Stimulated activated CD8-positive, alpha-beta memory T cell treated with anti-CD3 and anti-CD28 coated beads, Interleukin-4, amount 100 ng/mL, for 4 hours (primary cell): Measurements from ENCODE around the gene GEMIN7.

ENCODE experiments used
- DNase-seq, 2 donors: peaks; one replicate each; pipeline ENCODE4 v3.0.0-alpha.2; 2020; ENCODE audit warnings: low read depth in 2 of 2, low spot score in 1 of 2

Gene GEMIN7

DNA sequence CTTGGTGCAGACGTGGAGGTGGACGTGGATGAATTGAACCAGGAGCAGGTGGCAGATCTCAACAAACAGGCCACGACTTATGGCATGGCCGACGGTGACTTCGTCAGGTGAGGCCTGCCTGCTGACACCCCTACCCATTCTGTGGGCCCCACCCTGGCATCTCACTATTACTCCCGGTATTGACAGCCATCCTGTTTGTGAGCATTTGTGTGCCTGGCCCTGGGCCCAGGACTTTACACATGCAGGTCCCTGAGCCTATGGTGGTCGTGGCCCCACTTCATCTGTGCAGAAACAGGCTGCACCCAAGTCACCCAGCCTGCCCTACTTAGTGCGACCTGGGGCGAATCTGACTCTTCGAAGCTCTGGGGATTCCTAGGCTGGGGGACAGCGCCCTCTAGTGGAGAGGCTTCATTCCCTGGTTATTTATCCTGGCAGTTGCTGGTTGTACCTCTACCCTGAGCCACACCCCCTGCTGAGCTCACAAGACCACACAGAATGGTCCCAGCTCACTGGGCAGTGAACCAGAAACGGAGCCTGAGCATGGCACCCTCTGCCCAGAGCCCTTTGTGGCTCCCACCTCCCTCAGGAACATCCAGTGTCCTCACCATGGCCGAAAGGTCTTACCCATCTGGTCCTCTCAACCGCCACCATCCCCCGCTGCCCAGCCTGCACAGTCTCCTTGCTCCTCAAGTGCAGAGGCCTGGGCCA, 19.6 kb upstream of the GEMIN7 start:
- DNase-seq: peak; percentile 64 to 77

DNA sequence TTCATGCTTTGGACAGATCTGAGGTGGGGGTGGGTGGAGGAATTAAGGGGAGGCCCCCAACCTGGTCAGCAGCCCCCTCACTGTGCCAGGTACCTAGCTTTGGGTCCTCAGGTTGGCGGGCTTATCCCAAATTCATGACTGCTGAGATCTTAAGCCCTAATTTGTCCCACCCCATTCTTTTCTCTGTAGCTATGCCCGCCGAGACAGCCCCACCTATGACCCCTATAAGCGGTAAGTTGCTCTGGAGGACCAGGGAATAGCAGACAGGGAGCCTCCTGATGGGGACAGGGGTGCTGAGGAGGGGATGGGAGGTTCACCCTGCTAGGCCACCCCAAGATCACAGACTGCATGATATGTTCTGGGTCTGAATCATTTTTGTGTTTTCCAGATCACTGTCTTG, 17.1 kb upstream of the GEMIN7 start:
- DNase-seq: no peak

DNA sequence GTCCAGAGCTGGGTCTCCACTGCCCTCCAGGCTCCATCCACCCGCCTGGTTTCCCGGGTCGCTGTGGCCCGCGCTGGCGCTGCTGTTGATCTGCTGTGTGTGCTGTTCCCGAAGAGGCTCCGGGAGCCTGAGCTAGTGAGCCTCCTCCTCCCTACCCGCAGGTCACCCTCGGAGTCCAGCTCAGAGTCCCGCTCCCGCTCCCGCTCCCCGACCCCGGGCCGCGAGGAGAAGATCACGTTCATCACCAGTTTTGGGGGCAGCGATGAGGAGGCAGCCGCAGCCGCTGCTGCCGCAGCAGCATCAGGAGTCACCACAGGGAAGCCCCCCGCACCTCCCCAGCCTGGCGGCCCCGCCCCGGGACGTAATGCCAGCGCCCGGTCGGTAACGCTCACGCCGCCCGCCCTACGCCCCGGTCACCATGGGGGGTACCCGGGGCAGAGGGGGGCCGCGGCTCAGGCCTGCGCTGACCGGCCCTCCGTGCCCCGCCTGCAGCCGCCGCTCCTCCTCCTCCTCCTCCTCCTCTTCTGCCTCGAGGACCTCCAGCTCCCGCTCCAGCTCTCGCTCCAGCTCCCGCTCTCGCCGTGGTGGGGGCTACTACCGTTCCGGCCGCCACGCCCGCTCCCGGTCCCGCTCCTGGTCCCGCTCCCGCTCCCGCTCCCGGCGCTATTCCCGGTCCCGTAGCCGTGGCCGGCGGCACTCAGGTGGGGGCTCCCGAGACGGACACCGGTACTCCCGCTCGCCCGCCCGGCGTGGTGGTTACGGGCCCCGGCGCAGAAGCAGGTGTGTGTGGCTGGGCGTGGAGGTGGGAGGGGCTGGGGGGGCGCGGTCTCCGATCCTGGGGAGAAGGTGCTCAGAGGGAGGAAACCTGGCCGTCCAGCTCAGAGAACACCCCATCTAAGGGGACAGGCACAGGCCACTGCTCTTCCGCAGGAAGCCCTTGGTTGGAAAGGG, 14.9 kb upstream of the GEMIN7 start:
- DNase-seq: no peak

DNA sequence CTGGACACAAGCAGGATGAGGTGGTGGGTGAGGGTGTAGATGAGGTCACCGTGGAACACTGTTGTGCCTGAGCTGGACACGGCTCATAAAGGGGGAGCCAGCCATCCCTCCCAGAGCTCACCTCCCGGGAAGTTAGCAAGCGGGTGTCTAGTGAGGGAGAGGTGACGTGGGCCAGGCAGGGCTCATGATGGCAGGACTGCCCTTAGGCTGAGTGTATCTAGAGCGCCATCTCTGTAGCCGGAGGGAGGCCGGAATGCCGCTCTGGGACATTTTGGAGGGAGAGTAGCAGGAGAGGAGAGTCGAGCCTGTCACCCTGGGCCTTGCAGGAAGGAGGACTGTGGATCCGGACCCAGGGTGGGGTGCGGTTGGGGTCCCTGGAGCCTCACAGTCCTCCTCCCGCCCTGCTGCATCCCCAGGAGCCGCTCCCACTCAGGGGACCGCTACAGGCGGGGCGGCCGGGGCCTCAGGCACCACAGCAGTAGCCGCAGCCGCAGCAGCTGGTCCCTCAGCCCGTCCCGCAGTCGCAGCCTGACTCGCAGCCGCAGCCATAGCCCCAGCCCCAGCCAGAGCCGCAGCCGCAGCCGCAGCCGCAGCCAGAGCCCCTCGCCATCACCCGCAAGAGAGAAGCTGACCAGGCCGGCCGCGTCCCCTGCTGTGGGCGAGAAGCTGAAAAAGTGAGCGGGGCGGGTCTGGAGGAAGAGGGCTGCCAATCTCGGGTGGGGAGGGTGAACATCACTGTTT, 12.0 kb upstream of the GEMIN7 start:
- DNase-seq: no peak

DNA sequence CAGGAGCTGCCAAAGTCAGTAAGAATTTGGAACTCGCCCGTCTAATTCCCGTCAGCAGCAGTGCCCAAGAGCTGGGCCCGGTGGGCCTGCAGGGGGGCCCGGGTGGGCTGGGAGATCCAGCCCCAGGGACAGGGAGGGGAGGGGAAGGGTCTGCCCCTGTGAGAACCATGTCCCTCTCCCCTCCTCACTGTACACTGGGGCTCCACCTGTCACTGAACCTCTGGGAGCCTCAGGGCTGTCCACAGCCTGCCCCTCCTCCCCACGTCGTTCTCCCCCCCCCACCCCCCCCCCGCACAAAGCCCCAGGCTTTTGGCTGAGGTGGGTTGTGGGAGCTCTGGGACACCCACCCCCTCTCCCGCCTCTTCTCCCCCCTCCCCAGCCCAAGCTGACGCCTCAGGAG, 11.0 kb upstream of the GEMIN7 start:
- DNase-seq: no peak

DNA sequence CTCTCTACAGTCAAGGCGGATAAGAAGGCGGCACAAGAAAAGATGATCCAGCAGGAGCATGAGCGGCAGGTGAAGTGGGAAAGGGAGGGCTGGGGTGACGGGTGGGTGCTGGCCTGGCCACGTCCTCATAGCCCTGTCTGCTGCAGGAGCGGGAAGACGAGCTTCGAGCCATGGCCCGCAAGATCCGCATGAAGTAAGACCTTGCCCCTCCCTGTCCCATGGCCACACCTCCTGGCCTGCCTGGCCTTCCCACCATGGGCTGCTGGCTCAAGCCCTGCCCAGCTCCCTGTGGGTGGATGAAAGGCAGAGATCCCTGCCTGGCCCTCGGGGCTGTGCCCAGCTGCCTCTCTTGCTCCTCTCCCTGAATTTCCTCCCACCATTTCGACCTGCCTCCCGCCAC, 10.0 kb upstream of the GEMIN7 start:
- DNase-seq: no peak

DNA sequence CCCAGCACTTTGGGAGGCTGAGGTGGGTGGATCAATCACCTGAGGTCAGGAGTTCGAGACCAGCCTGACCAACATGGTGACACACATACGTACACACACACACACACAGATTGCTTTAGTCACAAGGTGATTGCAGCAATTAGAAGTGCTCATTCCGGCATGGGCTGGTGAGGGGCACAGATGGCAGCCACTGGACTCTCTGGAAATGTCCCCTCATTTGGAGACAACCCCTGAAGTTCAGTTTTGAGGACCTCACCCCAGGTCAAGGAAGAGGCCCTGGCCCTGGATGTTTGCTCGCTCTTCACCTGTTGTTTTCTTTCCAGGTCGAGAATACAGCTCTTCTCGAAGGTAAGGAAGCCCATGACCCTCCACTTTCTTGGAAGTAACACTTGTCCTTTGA, 8.8 kb upstream of the GEMIN7 start:
- no peak for DNase-seq

DNA sequence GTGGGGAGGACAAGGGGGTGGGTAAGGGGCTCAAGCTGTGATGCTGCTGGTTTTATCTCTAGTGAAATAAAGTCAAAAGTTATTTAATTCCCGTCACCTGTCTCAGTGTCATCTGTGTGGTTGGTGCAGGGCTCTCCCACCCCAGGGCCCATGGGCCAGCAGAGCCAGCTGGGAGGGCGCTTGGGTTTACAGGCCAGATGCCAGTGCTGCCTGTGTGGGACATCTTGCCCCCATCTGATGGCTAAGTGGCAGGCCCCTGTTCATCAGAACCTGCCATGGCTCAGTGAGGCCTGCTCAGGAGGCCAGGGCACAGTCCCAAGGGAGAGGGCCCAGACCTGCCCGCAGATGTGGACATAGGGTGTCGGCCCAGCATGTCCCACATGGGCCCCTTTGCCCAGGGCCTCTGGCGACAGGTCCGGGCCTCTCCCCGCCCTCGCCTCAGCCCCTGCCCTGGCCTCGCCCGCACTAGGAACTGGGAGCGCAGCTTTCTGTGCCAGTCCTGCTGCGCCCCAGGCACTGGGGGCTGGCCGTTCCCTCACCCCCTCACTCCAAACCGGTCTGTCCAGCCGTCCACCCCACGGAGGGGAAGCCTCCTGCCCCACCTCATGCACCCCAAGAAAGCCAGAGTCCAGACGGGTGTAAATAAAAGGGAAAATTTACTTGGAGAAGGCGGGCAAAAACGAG, 8.1 kb upstream of the GEMIN7 start:
- no peak for DNase-seq

DNA sequence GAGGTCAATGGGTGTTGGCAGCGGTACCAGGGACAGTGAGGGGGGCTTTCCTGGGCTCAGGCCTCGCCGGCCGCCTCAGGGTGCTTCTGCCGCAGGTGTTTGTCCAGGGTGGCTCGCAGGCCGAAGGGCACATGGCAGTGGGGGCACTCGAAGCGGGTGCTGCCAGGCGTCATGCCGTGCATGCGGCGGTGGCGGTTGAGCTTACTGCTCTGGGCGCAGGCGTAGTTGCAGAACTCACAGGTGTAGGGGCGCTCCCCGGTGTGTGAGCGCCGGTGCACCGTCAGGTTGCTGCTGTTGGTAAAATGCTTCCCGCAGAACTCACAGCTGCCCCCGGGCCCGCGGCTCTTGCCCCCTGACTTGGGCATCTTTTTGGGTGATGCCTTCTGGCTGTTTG, 7.5 kb upstream of the GEMIN7 start:
- DNase-seq: no peak

DNA sequence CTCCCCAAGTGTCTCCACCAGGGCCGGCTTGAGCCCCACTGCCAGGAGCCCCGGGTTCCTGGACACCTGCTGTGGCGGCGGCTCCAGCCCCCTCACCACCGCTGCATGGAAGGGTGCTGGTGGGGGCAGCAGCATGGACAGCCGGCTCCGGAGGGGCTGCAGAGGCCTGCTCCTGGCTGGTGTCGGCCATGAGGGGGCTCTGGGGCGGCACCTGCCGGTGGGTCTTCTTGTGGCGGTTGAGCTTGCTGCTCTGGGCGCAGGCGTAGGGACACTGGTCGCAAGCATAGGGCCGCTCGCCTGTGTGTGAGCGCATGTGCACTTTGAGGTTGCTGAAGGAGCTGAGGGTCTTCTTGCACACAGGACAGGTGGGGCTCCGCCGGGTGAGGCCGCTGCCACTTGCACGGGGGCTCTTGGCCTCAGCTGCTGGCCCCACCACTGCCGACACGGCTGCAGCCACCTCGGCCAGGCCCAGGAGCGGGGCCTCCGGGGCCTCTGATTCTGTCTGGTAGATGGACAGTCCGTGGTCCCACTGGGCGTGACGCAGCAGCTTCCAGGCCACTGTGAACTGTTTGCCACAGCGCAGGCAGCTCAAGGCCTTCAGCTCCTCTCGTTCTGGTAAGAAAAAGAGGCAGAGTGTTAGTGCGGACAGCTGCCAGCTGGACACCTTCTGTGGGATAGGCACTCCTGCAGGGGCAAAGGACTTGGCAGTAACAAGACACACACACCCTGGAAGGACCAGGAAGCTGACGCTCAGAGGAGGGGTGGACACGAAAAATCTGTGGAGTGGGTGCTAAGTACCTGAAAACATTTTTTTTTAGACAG, 6.9 kb upstream of the GEMIN7 start:
- no peak for DNase-seq

DNA sequence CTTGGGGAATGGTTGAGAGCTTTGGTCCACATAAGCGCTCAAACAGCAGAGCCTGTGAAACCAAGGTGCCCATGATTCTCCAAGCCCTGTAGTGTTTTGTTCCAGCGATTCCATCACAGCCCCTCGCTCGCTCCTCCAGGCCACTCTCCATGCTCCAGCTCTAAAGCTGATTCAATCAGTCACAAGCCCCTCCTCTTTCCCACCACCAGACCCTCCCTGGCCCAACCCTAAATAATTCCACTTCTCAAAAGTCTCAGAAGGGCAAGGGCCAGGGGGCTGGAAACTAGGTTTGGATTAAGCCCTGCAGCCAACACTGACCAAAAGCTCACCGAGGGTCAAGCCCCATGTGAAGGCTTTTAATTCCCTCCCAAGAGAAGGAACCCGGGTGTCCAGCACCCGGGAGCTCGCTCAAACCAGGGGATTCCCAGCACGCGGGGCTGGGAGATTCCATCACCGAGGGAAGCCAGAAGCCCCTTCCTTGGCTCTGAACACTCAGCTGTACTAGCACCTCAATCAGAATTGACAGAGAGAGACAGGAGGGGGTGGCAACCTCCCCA, 4.2 kb upstream of the GEMIN7 start:
- no peak for DNase-seq

DNA sequence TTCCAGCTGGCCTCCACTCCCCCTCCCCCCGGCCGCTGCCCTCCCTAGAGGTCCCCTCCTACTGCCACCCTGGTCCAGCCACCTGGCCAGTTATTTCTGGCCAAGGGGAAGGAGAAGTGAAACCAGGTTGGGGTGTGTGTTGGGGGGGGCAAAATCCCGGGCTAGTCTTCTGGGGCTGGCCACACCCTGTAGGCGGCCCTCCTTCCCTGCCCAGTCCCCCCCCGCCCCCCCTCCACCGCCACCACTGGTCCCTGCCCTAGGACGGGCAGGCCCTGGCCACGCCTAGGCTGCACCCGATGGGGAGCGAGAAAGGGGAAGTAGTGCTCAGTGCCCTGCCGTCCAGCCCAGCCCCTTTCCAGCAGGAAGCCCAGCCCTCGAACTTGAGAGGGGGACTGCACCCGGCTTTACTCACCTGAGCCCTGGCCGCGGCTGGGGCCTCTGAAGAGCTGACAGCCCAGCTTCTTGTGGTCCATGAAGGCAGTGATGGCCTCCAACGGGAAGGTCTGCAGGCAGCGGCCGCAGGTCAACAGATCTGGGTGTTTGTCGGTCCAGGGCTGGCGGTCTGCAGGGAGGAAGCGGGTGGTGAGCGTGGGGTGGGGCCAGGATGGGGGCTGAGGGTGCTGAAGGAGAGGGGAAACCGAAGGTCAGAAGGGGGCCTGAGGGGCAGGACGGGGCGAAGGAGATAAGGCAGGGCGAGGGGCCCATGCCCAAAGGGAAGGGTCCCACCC, 3.6 kb upstream of the GEMIN7 start:
- no peak for DNase-seq

DNA sequence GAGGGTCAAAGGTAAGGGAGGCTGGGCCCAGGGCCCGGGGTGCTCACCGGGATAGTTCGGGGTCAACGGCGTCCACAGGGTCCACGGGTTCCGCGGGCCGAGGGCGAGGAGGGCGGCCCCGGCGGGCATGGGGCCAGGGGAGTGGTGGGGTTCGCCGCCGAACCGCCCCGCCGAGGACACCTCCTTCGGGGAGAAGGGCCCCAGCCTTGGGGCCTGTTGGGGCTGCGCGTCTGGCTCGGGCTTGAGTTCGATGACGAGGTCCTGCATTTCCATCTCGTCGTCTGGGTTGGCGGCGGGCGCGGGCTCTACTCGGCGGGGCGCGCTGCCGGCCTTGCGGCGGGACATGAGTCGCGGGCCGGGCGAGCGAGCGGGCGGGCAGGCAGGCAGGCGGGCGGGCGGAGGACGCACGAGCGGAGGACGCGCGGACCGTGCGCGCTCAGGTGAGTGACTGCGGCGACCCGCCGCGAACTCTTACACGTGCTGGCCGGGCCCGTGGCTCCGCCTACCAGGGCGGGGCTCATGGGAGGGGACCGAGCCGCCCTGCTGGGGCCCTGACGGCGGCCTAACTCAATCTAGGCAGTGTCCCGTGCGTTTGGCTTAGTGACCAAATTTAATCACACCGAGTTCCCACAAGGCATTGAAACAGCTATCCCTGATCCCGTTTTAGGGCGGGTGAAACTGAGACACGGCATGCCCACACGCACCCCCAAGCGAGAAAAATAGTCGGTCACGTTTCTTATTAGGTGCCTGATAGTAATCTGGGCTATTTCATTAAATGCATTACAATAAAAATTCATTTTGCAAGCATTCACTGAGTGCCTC, 2.8 kb upstream of the GEMIN7 start, which contains the start of gene ZNF296:
Gene ZNF296 (minus strand): TSS at position 450 of the 822 bp plus-strand sequence. CDS start 105 bp downstream, at position 345.
- DNase-seq: peak; percentile 33 to 64

DNA sequence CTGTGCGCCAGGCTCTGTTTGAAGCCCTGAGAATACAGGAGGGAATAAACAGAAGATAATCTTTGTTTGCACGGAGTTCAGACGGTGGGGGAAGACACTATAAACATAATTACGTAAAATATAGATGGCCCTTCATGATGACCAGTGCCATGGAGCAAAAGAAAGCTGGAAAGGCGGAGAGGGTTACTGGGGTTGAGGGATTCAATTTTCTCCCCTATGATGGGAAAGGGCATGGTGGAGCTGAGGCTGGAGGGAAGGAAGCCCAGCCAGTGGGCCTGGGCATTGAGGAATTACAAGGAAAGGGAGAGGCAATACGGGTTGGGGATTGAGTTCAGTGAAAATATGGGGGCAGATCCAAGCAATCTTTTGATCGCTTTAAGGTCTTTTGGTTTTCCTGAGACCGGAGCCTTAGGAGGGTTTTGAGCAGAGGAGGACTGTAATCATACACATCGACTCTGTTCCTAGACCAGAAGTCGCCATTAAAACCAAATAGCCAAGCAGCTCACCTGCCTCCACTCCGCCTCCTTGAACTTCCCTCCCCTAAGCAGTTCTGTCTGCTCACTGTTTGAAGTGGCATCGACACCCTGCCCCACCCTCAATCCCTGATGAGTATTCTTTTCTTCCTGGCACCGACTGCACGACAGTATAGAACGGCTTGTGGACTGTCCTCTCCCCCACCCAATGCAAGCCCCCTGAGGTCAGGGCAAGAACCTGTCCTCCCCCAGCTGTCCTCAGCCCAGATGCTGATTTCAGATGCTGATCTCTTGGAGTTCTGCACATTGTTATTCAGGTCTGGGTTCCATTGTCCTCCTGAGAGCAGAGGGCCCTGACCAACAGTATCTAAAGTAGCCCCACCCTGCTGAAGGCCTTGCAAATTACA, 2.0 kb upstream of the GEMIN7 start:
- DNase-seq: no peak

DNA sequence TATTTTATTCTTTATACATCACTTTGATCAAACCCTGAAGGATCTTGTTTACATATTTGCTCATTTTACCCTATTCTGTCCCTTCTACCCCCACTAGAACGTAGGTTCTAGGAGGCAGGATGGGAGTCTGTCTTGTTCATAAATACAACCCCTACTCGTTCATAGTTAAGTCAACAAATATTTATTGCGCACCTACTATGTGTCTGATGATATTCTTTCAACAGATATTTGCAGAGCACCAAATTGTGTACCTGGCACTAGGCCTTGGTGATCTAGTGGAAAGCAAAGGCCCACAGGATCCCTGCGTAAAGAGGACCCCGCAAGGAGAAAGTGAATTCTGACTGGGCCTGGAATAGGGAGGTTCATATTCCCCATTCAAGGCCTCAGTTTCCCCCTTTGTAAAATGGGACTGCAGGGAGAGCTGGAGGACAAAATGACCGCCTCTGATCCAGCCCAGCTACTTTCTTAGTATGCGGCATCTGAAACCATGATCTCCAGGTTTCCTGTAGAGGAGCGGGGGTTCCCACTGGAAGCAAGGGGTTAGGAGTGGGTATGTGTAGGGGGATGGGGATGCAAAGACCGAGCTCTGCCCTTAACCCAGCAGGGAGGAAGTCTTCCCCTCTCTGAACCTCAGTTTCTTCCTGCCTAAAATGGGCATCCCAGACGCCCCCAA, 534 bp upstream of the GEMIN7 start:
- DNase-seq: no peak

DNA sequence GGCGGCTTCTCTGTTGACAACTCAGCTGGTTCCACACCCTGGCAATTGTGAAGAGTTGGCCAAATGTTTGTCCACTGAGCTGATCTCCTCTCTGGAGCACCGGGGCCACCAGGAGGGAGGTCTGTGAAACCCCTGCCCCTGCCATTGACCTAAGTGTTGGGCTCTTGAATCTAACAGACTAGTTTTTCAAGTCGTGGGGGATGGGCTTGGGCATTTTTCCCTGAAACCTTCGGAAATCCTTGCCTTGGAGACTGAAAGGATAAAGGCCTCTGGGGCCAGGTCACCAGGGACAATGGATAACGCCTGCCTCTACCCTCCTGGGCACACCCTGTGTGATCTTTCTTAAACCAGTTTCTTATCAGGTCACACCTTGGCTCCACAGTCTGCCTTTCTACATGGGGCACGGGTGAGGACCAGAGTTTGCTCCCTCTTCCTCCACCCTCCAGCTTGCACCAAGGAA, 881 bp downstream of the GEMIN7 start:
- DNase-seq: no peak

DNA sequence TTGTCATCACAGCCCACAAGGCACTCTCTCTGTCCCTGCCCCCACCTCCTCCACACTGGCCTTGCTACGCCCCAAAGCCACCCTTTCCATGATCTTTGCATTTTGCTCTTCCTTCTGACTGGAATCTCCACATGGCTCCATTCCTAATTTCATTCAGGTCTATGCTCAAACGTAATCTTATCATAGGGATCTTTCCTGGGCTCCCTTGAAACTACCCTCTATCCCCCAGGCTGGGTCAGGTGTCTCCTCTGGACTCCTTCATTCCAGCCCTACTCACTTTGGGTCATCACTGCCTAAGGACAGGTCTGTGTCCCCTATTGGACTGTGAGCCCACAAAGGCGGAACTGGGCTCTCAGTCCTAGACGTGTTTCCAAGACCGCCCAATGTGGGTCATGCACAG, 3.1 kb downstream of the GEMIN7 start:
- no peak for DNase-seq
